ENCODE data around the gene SLC8A1. TPM values are rescaled to one million over a fixed set of nuclear protein-coding genes. Genes with fewer than 3 reads are reported as not detected.

Gene SLC8A1
- total and polyA plus RNA-seq, 2 experiments from 2014 or later: 103 to 682 TPM

DNA sequence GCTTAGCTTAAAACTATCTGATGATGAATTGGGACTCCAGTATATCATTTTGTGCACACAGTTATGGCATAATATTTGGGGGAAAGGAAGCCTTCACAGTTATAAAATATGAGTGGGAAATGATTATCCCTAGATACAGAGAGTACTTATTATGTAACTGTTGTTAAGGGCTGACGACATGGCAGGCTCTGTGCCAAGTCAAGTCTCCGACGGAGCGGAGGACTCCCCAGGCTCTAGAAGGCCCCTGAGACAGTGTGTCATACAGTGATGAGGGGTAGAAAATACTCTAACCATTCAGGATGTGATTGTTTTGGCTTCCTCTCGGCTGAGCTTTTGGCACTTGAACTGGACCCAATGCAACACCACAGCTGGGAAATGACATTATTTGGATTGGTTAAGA is 211.8 kb downstream of the SLC8A1 start:
- peak overlapping the region; percentile 58 for H3K27ac ChIP-seq

DNA sequence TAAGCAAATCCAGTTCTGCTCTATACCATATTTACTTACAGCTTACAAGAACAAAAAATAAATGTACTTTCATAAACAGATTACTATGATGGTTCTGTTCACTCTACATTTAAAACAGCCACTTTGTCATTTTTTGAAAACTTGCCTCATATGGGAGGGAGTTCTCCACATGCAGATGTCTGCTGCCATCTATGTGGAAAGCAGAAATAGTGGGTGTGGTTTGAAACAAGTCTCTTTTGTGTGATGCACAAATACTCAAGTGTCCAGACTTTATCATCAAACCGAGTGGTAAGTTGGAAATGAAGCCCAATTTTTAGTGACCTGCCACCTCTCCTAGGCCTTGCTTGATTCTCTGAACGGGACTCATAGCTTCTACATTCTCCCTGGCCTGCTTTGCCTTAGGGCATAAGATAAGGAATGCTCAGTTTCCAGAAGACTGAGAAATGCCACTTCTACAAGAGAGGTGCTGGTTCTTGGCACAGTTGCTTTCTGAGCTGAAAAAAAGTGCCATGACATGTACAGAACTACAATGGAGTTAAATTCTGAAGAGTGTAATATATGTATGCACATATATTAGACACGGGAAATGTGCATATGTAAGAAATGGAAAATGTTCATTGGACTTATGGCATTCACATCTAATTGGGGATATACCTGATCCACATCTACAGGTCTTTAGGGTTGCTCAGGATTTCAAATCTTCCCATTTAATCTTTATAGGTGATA is 221.0 kb downstream of the SLC8A1 start:
- DNase-seq (ENCODE audit: low read depth in 1 of 2, low spot score in 1 of 2): peak in 1 of 2 donors; percentile 20
- no peaks in the 10 kb centered on the region for H3K27me3 ChIP-seq
- H3K36me3 ChIP-seq: no peaks in the 10 kb centered on the region
- no peak overlapping the region for H3K4me3 ChIP-seq
- H3K9me3 ChIP-seq (ENCODE audit: low read depth): no peaks in the 10 kb centered on the region
- peaks cover 14% of the 10 kb centered on the region for H3K4me1 ChIP-seq (ENCODE audit: low read depth)
- peak overlapping the region; percentile 52 for H3K27ac ChIP-seq
- TF ChIP-seq, protein P1, sequence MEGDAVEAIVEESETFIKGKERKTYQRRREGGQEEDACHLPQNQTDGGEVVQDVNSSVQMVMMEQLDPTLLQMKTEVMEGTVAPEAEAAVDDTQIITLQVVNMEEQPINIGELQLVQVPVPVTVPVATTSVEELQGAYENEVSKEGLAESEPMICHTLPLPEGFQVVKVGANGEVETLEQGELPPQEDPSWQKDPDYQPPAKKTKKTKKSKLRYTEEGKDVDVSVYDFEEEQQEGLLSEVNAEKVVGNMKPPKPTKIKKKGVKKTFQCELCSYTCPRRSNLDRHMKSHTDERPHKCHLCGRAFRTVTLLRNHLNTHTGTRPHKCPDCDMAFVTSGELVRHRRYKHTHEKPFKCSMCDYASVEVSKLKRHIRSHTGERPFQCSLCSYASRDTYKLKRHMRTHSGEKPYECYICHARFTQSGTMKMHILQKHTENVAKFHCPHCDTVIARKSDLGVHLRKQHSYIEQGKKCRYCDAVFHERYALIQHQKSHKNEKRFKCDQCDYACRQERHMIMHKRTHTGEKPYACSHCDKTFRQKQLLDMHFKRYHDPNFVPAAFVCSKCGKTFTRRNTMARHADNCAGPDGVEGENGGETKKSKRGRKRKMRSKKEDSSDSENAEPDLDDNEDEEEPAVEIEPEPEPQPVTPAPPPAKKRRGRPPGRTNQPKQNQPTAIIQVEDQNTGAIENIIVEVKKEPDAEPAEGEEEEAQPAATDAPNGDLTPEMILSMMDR (IDR thresholded peaks at IDR 0.05; ENCODE audit: low read depth, low read length): no peak

More for the DNA sequence above, 211.8 kb downstream of the SLC8A1 start:
- TF ChIP-seq, protein P1 (IDR thresholded peaks at IDR 0.05; ENCODE audit: low read depth, low read length): no peak
- H3K36me3 ChIP-seq: no peaks in the 10 kb centered on the region
- H3K9me3 ChIP-seq (ENCODE audit: low read depth): no peaks in the 10 kb centered on the region
- H3K4me3 ChIP-seq: no peak overlapping the region
- no peaks in the 10 kb centered on the region for H3K27me3 ChIP-seq
- H3K4me1 ChIP-seq (ENCODE audit: low read depth): peaks cover 16% of the 10 kb centered on the region
- DNase-seq (ENCODE audit: low read depth in 1 of 2, low spot score in 1 of 2): peak in 1 of 2 donors; percentile 90

DNA sequence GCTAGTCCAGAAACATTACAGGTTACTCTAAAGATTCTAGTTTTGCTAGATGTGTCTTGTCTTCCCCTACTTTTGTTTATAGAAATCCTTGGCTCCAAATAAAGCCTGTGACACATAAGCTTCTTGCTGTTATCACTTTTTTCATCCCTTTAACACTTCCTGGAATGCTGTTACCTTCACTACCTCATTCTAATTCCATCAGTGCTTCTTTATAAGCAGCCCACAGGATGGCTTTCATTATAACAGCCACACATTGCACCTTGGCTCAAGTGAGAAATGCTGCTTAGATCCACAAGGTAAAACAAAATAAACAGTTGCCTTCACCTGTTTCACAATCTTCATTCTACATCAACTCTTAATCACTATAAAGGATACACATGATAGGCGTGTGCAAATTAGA is 221.7 kb downstream of the SLC8A1 start:
- Histone ChIP-seq H3K4me1 (ENCODE audit: low read depth) (peaks cover 20% of the 10 kb centered on the region), H3K4me3 (no peak overlapping the region), H3K27ac (peak overlapping the region; percentile 52), H3K27me3 (no peaks in the 10 kb centered on the region), H3K9me3 (ENCODE audit: low read depth) (no peaks in the 10 kb centered on the region), H3K36me3 (no peaks in the 10 kb centered on the region)
- no peak for DNase-seq (ENCODE audit: low read depth in 1 of 2, low spot score in 1 of 2)
- TF ChIP-seq, protein P1 (IDR thresholded peaks at IDR 0.05; ENCODE audit: low read depth, low read length): no peak

DNA sequence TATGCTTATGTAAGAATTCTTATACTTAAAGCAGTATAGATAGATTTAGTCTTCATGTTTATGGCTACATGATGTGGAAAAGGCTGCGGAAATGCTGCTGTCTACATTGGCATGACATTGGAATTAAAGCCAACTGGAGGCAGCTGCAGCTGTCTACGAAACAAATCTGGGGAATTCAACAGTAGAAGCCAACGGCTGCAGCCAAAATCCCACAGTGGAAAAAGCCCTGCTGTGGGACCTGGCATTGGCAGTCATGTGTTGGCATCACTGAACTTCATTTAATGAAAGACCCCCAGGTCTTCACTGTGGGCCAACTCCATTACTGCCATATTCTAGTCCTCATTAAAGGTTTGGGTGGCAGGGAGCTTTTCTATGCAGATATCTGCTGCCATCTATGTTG is 223.6 kb downstream of the SLC8A1 start:
- no peak for DNase-seq (ENCODE audit: low read depth in 1 of 2, low spot score in 1 of 2)
- H3K9me3 ChIP-seq (ENCODE audit: low read depth): no peaks in the 10 kb centered on the region
- TF ChIP-seq, protein P1 (IDR thresholded peaks at IDR 0.05; ENCODE audit: low read depth, low read length): no peak
- H3K27me3 ChIP-seq: no peaks in the 10 kb centered on the region
- H3K27ac ChIP-seq: peak overlapping the region; percentile 36
- H3K36me3 ChIP-seq: peaks cover 3% of the 10 kb centered on the region
- H3K4me3 ChIP-seq: no peak overlapping the region
- H3K4me1 ChIP-seq (ENCODE audit: low read depth): peaks cover 20% of the 10 kb centered on the region

DNA sequence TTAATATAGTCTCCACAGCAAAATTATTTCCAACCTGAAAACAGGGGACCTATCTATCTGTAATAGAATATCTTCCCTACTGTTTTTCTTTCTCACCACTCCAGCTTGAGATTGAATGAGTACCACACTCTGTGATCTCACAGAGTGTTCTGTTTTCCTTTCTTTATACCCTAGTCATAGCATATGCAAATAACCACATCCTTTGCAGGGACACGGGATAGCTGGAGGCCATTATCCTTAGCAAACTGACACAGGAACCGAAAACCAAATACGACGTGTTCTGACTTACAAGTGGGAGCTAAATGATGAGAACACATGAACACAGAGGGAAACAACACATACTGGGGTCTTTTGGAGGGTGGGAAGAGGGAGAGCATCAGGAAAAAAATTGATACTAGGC is 224.7 kb downstream of the SLC8A1 start:
- no peak for DNase-seq (ENCODE audit: low read depth in 1 of 2, low spot score in 1 of 2)
- no peaks in the 10 kb centered on the region for H3K27me3 ChIP-seq
- H3K27ac ChIP-seq: peak overlapping the region; percentile 36
- no peaks in the 10 kb centered on the region for H3K9me3 ChIP-seq (ENCODE audit: low read depth)
- peaks cover 3% of the 10 kb centered on the region for H3K36me3 ChIP-seq
- TF ChIP-seq, protein P1 (IDR thresholded peaks at IDR 0.05; ENCODE audit: low read depth, low read length): no peak
- H3K4me1 ChIP-seq (ENCODE audit: low read depth): peaks cover 20% of the 10 kb centered on the region
- no peak overlapping the region for H3K4me3 ChIP-seq
